ENCODE measurements around the gene TAS2R60.

The TAS2R60 gene

GRCh38 chr7:143451746-143452145 lies 8.5 kb downstream of the TAS2R60 start:
- no peaks in the 10 kb centered on the region for H3K27me3 ChIP-seq (replicated peaks; ENCODE audit: control insufficient read depth, insufficient read depth, low read length)
- H3K4me3 ChIP-seq (replicated peaks; ENCODE audit: low read depth, low read length): no peak overlapping the region
- no peaks in the 10 kb centered on the region for H3K36me3 ChIP-seq (ENCODE audit: control insufficient read depth, insufficient read depth, low read length)
- no peak for DNase-seq (ENCODE audit: extremely low read depth, insufficient read length)
- no peak for TF ChIP-seq CTCF (IDR thresholded peaks at IDR 0.05; ENCODE audit: insufficient read depth, low read length, poor library complexity, severe bottlenecking)

- Histone ChIP-seq H3K27me3 (replicated peaks; ENCODE audit: control insufficient read depth, insufficient read depth, low read length) (no peaks in the 10 kb centered on the region), H3K4me3 (replicated peaks; ENCODE audit: low read depth, low read length) (no peak overlapping the region), H3K36me3 (ENCODE audit: control insufficient read depth, insufficient read depth, low read length) (no peaks in the 10 kb centered on the region)
- no peak for TF ChIP-seq CTCF (IDR thresholded peaks at IDR 0.05; ENCODE audit: insufficient read depth, low read length, poor library complexity, severe bottlenecking)
- no peak for DNase-seq (ENCODE audit: extremely low read depth, insufficient read length)
Measured at GRCh38 chr7:143452495-143452894, 9.2 kb downstream of the TAS2R60 start.

GRCh38 chr7:143454091-143454680 lies 10.9 kb downstream of the TAS2R60 start:
- Histone ChIP-seq H3K36me3 (ENCODE audit: control insufficient read depth, insufficient read depth, low read length) (no peaks in the 10 kb centered on the region), H3K27me3 (replicated peaks; ENCODE audit: control insufficient read depth, insufficient read depth, low read length) (no peaks in the 10 kb centered on the region), H3K4me3 (replicated peaks; ENCODE audit: low read depth, low read length) (no peak overlapping the region)
- no peak for DNase-seq (ENCODE audit: extremely low read depth, insufficient read length)
- no peak for TF ChIP-seq CTCF (IDR thresholded peaks at IDR 0.05; ENCODE audit: insufficient read depth, low read length, poor library complexity, severe bottlenecking)

GRCh38 chr7:143455491-143455890 lies 12.2 kb downstream of the TAS2R60 start:
- TF ChIP-seq CTCF (IDR thresholded peaks at IDR 0.05; ENCODE audit: insufficient read depth, low read length, poor library complexity, severe bottlenecking): no peak
- DNase-seq (ENCODE audit: extremely low read depth, insufficient read length): no peak
- no peak overlapping the region for H3K4me3 ChIP-seq (replicated peaks; ENCODE audit: low read depth, low read length)
- no peaks in the 10 kb centered on the region for H3K36me3 ChIP-seq (ENCODE audit: control insufficient read depth, insufficient read depth, low read length)
- no peaks in the 10 kb centered on the region for H3K27me3 ChIP-seq (replicated peaks; ENCODE audit: control insufficient read depth, insufficient read depth, low read length)

- H3K27me3 ChIP-seq (replicated peaks; ENCODE audit: control insufficient read depth, insufficient read depth, low read length): no peaks in the 10 kb centered on the region
Measured at GRCh38 chr7:143455942-143456341, 12.7 kb downstream of the TAS2R60 start.

More at GRCh38 chr7:143455942-143456341, 12.7 kb downstream of the TAS2R60 start:
- H3K4me3 ChIP-seq (replicated peaks; ENCODE audit: low read depth, low read length): no peak overlapping the region
- DNase-seq (ENCODE audit: extremely low read depth, insufficient read length): no peak
- no peak for TF ChIP-seq CTCF (IDR thresholded peaks at IDR 0.05; ENCODE audit: insufficient read depth, low read length, poor library complexity, severe bottlenecking)
- no peaks in the 10 kb centered on the region for H3K36me3 ChIP-seq (ENCODE audit: control insufficient read depth, insufficient read depth, low read length)
